Vagina (tissue), 2 donors: ENCODE results near the gene ACY1.

Experiments used
- POLR2A ChIP-seq, 2 donors: fragments of 450-650 bp; IDR thresholded peaks; one replicate each; pipeline ENCODE4 v1.6.1; 2017; ENCODE audit warnings: antibody characterized with exemption in 2 of 2, mild to moderate bottlenecking in 2 of 2, moderate library complexity in 2 of 2
- POLR2AphosphoS5 ChIP-seq, 2 donors: sonication (generic); formaldehyde crosslinking; IDR thresholded peaks; one replicate each; pipeline ENCODE4 v1.9.0; 2017; ENCODE audit warnings: antibody characterized with exemption in 2 of 2, mild to moderate bottlenecking in 2 of 2, low read depth in 1 of 2; ENCODE audit not compliant: insufficient read depth in 1 of 2
- TF ChIP-seq, protein P1 (sequence below), 3 experiments: fragments of 450-650 bp in 2 of 3; fragments of 200-600 bp in 1 of 3; sonication (generic) in 1 of 3; IDR thresholded peaks; one replicate each; pipeline ENCODE4 v1.5.1; 2017 to 2019; ENCODE audit warnings: antibody characterized with exemption in 3 of 3, mild to moderate bottlenecking in 2 of 3, moderate library complexity in 2 of 3

DNA sequence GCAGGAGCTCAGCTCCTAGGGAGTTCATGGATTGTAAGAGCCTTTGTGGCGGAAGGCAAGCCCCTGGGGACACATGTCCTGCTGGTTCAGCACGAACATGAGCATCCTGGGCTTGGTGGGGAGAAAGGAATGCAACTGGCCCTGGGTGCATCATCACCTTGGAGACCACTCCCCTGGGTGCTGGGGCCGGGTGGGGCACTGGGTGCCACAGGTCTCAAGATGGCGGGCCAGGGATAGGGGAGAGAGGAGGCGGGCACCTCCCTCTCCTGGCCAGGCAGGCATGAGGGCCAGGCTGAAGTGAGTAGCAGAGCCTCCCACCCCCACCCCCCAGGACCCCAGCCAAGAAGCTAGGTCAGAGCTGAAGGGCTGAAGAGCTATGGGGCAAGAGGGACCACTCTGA is 16.8 kb upstream of the ACY1 start:
- TF ChIP-seq, protein P1, sequence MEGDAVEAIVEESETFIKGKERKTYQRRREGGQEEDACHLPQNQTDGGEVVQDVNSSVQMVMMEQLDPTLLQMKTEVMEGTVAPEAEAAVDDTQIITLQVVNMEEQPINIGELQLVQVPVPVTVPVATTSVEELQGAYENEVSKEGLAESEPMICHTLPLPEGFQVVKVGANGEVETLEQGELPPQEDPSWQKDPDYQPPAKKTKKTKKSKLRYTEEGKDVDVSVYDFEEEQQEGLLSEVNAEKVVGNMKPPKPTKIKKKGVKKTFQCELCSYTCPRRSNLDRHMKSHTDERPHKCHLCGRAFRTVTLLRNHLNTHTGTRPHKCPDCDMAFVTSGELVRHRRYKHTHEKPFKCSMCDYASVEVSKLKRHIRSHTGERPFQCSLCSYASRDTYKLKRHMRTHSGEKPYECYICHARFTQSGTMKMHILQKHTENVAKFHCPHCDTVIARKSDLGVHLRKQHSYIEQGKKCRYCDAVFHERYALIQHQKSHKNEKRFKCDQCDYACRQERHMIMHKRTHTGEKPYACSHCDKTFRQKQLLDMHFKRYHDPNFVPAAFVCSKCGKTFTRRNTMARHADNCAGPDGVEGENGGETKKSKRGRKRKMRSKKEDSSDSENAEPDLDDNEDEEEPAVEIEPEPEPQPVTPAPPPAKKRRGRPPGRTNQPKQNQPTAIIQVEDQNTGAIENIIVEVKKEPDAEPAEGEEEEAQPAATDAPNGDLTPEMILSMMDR (IDR thresholded peaks at IDR 0.05), result no peak
- TF ChIP-seq POLR2A (IDR thresholded peaks at IDR 0.05) (no peak), POLR2AphosphoS5 (IDR thresholded peaks at IDR 0.05; ENCODE audit: insufficient read depth in 1 of 2, low read depth in 1 of 2) (no peak)
